ENCODE data around the gene SPSB2.
"Not testable (repeated sequence)": the region's sequence is repeated elsewhere in the genome, so short reads cannot be mapped to it uniquely, and the experiment has no call there.

The SPSB2 gene, protein sequence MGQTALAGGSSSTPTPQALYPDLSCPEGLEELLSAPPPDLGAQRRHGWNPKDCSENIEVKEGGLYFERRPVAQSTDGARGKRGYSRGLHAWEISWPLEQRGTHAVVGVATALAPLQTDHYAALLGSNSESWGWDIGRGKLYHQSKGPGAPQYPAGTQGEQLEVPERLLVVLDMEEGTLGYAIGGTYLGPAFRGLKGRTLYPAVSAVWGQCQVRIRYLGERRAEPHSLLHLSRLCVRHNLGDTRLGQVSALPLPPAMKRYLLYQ

DNA sequence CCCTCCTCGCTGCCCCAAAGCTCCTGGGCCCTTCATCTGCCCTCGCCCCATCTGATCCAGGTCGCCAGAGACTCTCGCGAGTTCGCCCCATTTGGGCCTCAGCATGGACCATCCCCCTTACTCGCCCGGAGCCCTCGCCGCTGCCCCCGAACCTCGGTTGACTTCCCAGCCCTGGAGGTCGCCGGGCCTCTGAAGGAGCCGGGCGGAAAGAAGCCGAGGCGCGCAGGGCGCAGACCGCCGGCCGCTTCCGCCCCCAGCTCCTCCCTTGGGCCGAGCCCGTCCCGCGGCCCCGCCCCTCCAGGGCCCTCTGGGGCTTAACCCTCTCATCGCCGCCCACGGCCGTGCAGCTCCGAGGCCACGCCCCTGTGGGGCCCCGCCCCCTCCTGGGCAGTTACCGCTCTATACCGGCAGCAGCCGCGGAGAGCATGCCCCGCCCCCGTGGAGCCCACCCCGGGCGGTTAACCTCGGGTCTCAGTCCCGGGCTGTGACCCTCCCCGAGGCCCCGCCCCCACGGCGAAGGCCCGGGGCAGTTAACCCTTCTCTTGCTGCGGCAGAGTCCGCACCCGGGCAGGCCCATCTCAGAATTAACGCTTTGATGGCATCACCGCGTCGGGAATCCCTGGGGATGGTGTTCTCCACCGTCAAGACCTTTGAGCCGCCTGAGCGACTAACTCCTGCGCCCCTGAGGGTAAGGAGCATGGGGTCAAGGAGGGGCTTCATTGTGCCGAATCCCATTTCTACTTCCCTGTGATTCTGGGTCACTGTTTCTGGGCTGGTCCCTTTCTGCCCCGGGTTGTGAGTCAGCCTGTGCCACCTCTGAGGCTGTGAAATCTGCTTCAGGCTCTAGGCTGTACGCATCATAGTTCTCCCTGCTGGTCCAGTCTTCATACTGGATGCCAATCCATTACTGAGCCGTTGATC is at the start of gene SPSB2:
Gene SPSB2 (minus strand): TSS at position 210 of the 921 bp plus-strand sequence. CDS start 402 bp downstream, outside the sequence.
- peak within 1 kb of the TSS; percentile 62 for H3K4me3 ChIP-seq (ENCODE audit: low read depth, low read length)
- DNase-seq (ENCODE audit: low read depth) = peak; percentile 78

DNA sequence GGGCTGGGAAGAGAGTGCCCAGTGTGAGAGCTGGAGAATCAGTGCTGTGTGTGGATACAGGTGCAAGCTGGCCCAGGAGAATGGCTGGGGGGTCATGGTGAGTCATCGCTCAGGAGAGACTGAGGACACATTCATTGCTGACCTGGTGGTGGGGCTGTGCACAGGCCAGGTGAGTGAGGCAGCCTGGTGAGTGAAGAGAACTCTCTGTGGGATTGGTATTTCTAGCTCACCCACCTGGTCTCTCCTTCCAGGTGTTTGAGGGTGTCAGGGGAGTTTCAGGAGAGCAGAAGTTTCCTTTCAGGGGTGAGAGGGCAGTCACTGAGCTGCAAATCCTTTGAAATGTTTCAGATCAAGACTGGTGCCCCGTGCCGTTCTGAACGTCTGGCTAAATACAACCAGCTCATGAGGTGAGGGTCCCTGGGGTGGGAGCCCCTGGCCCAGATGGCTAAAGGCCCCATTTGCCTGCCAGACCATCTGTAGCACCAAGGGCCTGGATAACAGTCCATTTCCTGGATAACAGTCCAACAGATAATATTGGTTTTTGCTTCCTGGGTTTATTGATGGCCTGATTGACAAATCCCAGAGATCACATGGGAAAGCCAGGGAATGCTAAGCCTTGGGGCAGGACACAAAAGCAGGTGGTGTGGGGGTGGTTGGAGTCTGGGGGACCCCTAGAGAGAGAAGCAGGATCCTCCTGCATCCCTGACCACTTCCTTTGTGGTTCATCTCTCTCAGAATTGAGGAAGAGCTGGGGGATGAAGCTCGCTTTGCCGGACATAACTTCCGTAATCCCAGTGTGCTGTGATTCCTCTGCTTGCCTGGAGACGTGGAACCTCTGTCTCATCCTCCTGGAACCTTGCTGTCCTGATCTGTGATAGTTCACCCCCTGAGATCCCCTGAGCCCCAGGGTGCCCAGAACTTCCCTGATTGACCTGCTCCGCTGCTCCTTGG is 49.2 kb upstream of the SPSB2 start:
- no peak overlapping the region for H3K4me3 ChIP-seq (ENCODE audit: low read depth, low read length)
- DNase-seq (ENCODE audit: low read depth) = no peak

DNA sequence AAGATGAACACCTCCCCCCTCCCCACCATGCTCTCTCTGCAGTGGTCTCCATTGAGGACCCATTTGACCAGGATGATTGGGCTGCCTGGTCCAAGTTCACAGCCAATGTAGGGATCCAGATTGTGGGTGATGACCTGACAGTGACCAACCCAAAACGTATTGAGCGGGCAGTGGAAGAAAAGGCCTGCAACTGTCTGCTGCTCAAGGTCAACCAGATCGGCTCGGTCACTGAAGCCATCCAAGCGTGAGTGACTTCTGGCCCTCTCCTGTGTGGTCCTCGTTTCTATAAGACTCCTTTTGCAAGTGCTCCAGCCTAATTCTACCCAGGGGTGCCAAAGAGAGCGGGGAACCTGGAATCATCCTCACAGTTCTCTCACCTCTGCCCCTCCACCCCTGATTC is 48.4 kb upstream of the SPSB2 start:
- no peak for DNase-seq (ENCODE audit: low read depth)
- H3K4me3 ChIP-seq (ENCODE audit: low read depth, low read length) = no peak overlapping the region

DNA sequence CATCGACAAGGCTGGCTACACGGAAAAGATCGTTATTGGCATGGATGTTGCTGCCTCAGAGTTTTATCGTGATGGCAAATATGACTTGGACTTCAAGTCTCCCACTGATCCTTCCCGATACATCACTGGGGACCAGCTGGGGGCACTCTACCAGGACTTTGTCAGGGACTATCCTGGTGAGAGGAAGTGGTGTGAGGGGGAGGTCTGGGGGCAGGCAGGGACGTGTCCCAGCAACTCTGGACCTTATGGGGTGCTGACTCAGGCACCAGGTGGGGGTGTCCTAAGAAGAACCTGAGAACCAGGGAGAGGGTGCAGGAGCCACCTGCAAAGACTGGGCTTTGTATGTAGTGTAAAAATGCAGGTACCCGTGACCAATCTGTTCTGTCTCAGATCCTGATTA is 46.5 kb upstream of the SPSB2 start:
- no peak overlapping the region for H3K4me3 ChIP-seq (ENCODE audit: low read depth, low read length)
- no peak for DNase-seq (ENCODE audit: low read depth)

DNA sequence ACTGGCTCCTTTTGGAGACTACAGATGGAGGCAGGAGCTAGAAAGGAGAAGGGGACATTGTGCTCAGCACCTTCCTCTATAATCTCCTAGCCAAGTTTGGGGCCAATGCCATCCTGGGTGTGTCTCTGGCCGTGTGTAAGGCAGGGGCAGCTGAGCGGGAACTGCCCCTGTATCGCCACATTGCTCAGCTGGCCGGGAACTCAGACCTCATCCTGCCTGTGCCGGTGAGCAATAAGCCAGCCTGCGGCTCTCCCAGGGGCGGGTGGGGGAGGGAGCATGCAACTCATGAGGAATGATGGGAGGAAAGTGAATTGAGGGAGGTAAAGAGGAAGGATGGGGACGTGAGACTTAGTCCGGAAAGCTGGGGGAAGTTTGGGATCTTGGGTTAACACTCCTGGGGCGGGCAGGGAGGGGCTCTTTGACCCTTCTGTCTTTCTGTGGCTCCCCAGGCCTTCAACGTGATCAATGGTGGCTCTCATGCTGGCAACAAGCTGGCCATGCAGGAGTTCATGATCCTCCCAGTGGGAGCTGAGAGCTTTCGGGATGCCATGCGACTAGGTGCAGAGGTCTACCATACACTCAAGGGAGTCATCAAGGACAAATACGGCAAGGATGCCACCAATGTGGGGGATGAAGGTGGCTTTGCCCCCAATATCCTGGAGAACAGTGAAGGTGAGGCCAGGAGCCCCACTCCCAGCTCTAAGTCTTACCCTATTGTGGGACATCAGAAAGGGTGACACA is 44.6 kb upstream of the SPSB2 start:
- H3K4me3 ChIP-seq (ENCODE audit: low read depth, low read length) = no peak overlapping the region
- no peak for DNase-seq (ENCODE audit: low read depth)

DNA sequence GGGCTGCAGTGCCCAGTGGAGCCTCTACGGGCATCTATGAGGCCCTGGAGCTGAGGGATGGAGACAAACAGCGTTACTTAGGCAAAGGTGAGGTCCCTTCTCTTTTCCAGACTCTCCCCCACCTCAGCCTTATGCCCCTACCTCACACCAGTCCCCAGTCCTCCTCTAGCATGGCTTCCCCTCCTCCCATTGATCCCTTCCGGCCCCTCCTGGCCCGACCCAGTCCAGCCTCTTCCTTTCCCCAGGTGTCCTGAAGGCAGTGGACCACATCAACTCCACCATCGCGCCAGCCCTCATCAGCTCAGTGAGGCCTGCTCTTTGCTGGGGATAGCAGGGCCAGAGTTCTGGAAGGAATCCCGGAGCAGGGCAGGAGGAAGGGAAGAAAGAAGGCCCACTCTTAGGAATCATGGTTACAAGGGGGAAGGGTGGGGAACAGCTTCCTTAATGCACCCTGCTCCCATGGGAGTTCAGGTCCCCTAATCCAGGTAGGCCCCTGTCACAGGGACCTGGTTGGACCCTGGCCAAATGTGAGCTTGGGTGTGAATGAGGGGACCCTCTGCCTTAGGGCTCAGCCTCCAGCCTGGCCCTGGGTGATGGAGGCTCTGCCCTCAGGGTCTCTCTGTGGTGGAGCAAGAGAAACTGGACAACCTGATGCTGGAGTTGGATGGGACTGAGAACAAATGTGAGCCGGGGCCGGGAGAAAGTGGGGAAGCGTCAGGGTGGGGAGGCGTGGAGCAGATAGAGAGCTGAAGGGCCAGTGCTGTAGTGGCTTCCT is 43.5 kb upstream of the SPSB2 start:
- DNase-seq (ENCODE audit: low read depth) = no peak
- peak overlapping the region; percentile 2 for H3K4me3 ChIP-seq (ENCODE audit: low read depth, low read length)

DNA sequence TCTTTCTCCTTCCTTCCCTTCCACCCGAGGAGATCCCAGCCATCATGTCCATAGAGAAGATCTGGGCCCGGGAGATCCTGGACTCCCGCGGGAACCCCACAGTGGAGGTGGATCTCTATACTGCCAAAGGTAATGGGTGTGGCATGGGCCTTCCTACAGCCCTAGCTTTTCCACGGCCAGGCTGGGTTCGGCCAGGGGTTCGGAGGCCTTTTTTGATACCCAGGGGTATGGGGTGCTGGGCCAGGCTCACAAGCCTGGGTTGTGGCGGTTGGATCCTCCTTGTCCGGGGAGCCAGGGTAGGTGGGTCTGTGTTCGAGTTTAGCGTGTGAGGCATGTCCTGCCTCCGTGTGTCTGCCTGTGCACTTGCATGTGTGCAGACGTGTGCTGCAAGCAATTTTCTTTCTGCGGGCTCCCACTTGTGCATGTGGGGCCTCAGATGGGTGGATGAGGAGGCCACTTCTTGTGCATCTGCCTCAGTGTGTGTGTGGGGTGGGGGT is 42.7 kb upstream of the SPSB2 start:
- peak overlapping the region; percentile 83 for H3K4me3 ChIP-seq (ENCODE audit: low read depth, low read length)
- DNase-seq (ENCODE audit: low read depth) = no peak

DNA sequence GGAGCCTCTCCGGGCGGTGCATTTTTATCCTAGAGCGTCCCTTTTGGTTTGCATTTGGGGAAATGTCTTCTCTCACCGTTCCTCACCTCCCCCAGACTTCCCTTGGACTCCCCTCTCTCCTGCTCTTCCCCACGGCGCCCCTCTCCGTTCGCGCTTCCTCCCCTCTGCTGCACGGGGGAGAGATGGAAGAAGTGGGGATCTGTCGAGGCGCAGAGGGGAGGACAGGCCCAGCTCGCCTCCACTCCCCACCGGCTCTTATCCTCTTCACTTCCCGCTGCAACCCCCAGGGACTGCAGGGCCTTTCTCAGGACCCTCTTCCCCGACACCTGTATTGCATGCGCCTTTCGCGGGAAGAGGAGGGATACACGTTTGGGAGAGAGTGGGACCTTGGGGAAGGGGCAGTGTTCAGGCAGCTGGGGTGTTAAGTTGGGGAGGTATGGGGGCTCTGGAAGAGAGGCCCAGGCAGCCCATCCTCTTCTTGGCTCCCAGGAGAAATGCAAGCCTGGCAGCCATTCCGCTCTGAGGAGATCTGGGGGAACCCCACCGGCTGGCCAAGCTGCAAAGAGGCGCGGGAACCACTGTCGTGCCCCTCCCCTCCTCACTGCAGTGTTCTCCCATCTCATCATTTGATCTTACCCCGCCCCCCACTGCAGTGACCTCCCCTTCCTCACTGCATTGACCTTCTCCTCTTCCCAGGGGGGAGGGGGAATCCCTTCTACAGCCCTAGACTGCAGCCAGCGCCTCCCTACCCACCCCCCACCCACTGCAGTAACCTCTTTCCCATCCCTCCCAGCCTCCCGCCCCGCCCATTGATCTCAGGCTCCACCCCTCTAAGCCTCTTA is 42.1 kb upstream of the SPSB2 start:
- peak overlapping the region; percentile 83 for H3K4me3 ChIP-seq (ENCODE audit: low read depth, low read length)
- DNase-seq (ENCODE audit: low read depth) = no peak

DNA sequence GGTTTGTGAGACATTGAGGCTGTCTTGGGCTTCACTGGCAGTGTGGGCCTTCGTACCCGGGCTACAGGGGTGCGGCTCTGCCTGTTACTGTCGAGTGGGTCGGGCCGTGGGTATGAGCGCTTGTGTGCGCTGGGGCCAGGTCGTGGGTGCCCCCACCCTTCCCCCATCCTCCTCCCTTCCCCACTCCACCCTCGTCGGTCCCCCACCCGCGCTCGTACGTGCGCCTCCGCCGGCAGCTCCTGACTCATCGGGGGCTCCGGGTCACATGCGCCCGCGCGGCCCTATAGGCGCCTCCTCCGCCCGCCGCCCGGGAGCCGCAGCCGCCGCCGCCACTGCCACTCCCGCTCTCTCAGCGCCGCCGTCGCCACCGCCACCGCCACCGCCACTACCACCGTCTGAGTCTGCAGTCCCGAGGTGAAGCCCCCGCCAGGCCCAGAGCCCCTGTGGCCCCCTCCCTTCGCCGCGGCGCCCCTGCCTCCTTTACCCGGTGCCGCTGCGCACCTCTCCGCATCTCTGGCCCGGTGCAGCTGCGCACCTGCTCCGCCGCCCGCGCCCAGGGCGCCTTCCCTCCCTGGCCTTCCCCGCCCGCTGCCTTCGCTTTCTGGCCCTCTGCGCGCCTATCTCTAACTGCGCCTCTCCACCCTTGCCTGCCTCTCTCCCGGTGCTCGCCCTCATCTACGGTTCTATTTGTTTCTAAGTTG is 41.3 kb upstream of the SPSB2 start, which contains the start of gene ENO2:
Gene ENO2 (plus strand): TSS at position 335 of the 701 bp plus-strand sequence. CDS start 1,253 bp downstream, outside the sequence.
- H3K4me3 ChIP-seq (ENCODE audit: low read depth, low read length) = peak within 1 kb of the TSS; percentile 83

DNA sequence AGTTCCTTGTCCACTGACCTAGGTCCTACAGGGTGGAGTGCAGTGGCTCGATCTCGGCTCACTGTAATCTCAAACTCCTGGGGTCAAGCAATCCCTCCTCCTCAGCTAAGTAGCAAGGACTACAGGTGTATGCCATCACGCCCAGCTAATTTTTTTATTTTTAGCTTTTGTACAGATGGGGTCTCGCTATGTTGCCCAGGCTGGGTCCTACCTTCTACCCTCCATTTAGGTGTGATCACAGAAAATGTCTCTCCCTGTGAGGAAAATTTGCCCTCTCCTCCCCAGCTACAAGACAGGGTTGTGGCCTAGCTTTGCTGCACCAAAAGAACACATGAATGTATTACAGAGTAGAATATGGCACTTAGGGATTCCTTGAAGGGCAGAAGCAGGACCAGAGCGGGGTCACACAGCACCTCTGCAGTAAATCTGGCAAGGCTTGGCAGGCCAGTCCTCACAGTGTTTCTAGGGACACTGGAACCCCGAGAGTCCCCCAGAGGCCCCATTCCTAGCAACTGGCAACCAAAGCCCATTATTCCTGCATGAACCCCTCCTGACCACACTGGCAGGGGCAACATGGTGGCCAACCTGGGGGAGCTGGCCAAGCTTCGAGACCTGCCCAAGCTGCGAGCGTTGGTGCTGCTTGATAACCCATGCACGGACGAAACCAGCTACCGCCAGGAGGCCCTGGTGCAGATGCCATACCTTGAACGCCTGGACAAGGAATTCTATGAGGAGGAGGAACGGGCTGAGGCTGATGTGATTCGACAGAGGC is 39.2 kb upstream of the SPSB2 start:
- no peak for DNase-seq (ENCODE audit: low read depth)
- H3K4me3 ChIP-seq (ENCODE audit: low read depth, low read length) = no peak overlapping the region

More for the DNA sequence above, 41.3 kb upstream of the SPSB2 start, which contains the start of gene ENO2:
- DNase-seq (ENCODE audit: low read depth) = no peak

DNA sequence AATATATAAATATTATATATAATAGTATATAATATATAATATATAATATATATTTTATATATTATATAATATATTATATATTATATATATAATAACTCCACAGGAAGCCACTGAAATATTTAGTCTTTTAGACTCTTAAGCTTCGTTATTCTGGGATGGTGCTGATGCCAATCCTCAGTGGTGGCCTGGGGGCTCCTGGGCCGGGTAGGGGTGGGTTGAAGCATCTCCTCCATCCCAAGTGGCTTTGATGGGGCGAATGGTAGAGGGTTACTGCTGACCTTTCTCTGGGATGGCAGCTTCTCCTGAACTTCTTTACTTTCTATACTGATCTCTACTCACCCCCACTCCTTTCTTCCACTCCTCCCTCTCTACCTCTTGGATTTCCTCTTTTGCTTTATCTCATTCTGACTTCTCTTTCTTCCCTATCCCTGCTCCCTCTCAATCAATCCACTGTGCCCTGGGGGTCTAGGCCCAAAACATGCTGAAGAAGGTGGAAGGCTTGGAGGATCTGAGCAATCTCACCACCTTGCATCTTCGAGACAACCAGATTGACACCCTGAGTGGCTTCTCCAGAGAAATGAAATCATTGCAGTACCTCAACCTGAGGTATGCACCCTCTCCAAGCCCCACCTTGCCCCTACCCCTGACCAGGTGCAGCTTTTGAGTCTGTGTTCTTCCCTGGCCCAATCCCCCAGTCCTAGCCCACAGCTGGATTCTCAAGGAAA is 36.5 kb upstream of the SPSB2 start:
- no peak for DNase-seq (ENCODE audit: low read depth)
- no peak overlapping the region for H3K4me3 ChIP-seq (ENCODE audit: low read depth, low read length)

DNA sequence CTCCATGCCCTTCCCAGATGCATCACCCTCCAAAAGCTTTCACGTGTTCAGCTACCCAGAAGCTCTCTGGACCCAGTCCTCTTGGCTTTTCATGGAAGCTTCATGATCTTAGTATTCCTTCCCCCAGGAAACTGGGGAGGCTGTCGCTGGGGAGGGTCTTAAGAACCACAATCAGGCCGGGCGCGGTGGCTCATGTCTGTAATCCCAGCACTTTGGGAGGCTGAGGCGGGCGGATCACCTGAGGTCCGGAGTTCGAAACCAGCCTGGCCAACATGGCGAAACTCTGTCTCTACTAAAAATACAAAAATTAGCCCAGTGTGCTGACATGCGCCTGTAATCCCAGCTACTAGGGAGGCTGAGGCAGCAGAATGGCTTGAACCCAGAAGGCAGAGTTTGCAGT is 35.0 kb upstream of the SPSB2 start:
- DNase-seq (ENCODE audit: low read depth) = not testable (repeated sequence)

DNA sequence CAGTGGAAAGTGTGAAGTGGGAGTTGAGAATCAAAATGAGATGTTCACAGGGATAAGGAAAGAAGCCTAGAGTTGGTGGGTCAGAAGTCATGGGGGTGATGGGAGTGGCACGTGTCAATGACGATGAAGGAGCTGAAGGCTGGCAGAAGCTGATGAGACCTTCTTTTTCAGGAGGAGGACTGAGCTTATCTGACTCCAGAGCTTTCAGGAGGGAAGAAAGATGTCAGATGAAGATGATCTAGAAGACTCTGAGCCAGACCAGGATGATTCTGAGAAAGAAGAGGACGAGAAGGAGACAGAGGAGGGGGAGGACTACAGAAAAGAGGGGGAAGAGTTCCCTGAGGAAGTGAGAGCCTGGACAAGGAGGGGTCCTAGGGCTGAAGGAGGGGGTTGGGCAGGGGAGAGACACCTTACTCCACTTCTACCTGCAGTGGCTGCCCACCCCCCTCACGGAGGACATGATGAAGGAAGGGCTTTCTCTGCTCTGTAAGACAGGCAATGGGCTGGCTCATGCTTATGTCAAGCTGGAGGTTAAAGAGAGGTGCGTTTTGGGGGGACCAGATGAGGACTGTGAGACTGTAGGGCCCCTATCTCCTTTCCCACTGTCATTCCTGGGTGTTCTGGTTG is 32.4 kb upstream of the SPSB2 start:
- H3K4me3 ChIP-seq (ENCODE audit: low read depth, low read length) = peak overlapping the region; percentile 80

More for the DNA sequence above, 35.0 kb upstream of the SPSB2 start:
- H3K4me3 ChIP-seq (ENCODE audit: low read depth, low read length) = not testable (repeated sequence)

More for the DNA sequence above, 32.4 kb upstream of the SPSB2 start:
- no peak for DNase-seq (ENCODE audit: low read depth)

Data from skeletal muscle cell (primary cell).